ENCODE data around the gene PALD1. TPM values are rescaled to one million over a fixed set of nuclear protein-coding genes. Genes with fewer than 3 reads are reported as not detected.

PALD1 gene
- 5.1 to 7.0 TPM (median 6.9 TPM) in 5 replicates for total RNA-seq (2022; extraction: Qiagen RNA extraction)

DNA sequence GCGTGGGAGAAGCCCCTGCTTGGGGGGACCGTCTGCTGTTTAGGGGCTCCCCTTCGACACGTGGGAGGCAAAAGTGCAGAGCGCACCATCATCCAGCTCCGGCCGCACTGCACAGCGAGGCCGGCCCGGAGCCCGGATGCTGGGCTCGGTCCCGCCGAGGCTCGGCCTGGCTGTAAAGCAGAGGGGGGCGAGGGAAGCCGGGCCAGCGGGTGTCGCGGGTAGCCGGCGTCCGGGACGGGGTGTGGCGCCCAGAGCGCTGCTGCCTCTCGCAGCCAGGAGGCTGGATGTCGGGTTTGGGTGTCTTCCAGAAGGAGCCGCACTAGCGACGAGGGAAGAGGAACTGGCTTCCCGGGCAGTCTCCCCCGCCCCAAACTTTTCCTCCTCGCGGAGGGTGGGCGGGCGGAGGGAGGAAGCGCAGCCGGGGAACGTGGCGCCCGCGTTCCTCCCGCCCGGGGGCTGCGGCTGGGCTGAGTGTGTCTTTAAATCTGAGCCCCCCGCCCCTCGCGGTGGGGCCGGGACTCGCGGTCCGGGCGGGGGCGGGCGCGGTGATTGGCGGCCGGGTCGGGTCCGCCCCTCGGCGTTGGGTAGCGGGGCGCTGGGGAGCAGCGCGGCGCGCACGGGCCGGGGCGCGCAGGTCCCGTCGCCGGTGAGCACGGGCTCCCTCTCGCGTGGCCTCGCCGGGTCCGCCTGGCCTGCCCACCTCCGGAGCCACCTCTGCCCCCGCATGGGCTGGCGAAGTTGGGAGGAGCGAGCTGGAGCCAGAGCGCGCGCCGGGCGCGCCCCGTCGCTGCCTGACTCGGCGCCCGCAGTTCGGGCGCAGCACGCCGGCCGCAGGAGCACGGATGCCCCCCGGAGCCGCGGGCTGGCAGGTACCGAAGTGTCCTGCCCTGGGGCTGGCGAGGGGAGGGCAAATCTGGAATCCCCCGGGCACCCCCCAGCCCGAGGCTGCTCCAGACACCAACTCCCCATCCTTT, at the start of gene PALD1:
TSS of gene PALD1 (plus strand) at position 577 of the 974 bp plus-strand sequence. CDS start 47,185 bp downstream, outside the sequence.

DNA sequence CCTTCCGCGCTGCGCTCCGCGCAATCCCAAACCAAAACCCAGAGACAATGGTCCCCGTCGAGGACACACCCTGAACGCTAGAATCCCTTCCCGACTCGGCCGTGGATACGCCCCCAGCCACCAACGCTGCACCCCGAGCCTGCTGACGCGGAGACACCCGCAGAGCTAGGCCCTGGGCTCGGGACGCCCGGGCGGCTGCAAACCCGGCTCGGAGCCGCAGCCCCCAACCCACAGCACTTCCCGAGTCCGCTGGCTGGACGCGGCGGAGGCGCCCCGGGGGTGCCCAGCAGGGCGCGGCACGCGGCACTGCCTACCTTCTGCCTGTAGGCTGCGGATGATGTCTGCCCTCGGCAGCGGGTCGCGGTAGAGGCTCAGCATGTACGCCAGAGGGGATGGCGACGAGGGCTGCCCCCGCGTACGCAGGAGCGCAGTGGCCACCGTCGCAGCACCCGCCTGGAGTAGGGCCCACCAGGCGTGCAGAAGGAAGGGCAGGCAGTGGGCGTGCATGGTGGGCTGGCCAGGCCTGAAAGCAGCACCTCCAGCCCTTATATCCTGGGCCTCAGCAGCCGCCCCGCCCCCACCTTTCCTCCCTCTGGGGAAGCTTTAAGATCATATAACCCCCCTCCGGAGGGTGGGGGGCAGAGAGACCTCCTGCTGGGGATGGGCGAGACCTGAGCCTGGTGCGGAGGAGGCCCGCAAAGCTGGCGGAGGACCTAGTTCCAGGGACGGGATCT, 37.2 kb upstream of the PALD1 start, which contains the start of gene NODAL:
TSS of gene NODAL (minus strand) at position 521 of the 734 bp plus-strand sequence. CDS start at position 507, 14 bp downstream.

DNA sequence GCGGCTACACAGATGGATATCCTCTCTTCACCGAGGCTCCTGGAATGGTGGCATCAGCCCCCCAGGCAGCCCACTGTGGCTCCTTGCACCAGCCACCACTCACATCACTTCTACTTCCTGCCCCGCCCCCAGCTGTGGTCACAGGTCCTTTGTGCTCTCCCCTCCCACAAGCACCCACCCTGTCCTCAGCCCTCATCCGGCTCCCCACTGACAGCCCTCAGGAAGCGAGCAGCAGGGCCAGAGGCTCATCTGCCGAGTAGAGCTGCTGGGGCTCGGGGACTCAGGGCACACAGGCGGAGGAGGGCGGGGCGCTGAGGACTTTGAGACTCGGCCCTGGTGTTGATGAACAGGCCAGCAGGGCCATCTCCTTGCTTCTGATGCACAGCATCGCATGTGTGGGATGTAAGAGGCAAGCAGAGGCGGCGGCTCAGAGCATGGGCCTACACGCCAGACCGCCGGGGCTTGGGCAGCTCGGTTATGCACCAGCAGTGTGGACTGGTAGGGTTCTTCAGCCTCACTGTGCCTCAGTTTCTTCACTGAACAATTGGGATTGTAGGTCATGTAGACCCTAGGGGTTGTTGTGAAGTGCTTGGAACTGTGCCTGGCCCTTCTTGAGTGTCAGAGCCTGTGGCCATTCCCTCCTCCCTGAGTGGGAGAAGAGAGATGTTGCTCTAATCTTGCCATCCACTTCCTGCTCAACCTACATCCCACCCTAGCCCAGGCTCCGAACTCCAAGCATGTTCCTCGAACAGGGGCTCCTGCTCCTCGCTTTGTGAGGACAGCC, 124.3 kb downstream of the PALD1 start, which contains the start of gene PRF1:
TSS of gene PRF1 (minus strand) at position 77 of the 784 bp plus-strand sequence. CDS start 1,839 bp downstream, outside the sequence.

Other genes with a start within 250 kb of the PALD1 start
- gene PPA1, start 245.3 kb upstream of the PALD1 start, total RNA-seq (2022; extraction: Qiagen RNA extraction), result 222 to 285 TPM (median 235 TPM) in 5 replicates
- gene NPFFR1, start 194.8 kb upstream of the PALD1 start, total RNA-seq (2022; extraction: Qiagen RNA extraction), result not detected in 5 replicates
- gene LRRC20, start 96.1 kb upstream of the PALD1 start, total RNA-seq (2022; extraction: Qiagen RNA extraction), result 16.1 to 22.5 TPM (median 21.0 TPM) in 5 replicates
- 12.0 to 17.3 TPM (median 14.1 TPM) in 5 replicates for gene EIF4EBP2, start 74.6 kb upstream of the PALD1 start, total RNA-seq (2022; extraction: Qiagen RNA extraction)
- not detected in 5 replicates for gene NODAL, start 37.1 kb upstream of the PALD1 start, total RNA-seq (2022; extraction: Qiagen RNA extraction)
- gene PRF1, start 124.0 kb downstream of the PALD1 start, total RNA-seq (2022; extraction: Qiagen RNA extraction), result 0.03 TPM in 1 of 5 replicates, not detected in the others
- 0.12 to 0.24 TPM (median 0.16 TPM) in 5 replicates for gene ADAMTS14, start 193.7 kb downstream of the PALD1 start, total RNA-seq (2022; extraction: Qiagen RNA extraction)

Measured in A549 treated with Hydrocortisone at 1 μM for 4 hours (cell line).